ENCODE measurements around the gene RNF114. TPM values are rescaled to one million over a fixed set of nuclear protein-coding genes. Genes with fewer than 3 reads are reported as not detected.

RNF114 gene
- total and polyA plus RNA-seq, 2 donors (not counting 3 experiments of a cell fraction or from before 2014, with no cell fraction given), result 45.8 to 81.7 TPM

GRCh38 chr20:49893242-49894072 is 42.7 kb upstream of the RNF114 start:
- POLR2A ChIA-PET, result no interaction called here
- dilution Hi-C loops (cut with MboI; ENCODE audit: extremely low pct_ligation_motif_present, low sequenced_read_pairs) (no loop called here), intact Hi-C loops (cut with micrococcal nuclease) (loop anchor here (1.0 kb wide), 1 partner anchor 282 kb away; no protein-coding TSS in a partner anchor)
- no peak overlapping the region for H3K4me2 ChIP-seq (ENCODE audit: insufficient read depth, low read length)
- no TSS peak for BruUV-seq (replicated peaks)
- FAIRE-seq (no peak), DNase-seq (ENCODE audit: low read depth, low spot score) (no peak)
- no peak overlapping the region for H3K4me3 ChIP-seq (replicated peaks in 1 of 3; ENCODE audit: insufficient read depth in 1 of 3, low read depth in 1 of 3, low read length in 3 of 3)
- no peaks in the 10 kb centered on the region for H3K27me3 ChIP-seq (ENCODE audit: control insufficient read depth in 2 of 2, insufficient read depth in 2 of 2, low read length in 2 of 2)
- H3K9ac ChIP-seq (replicated peaks; ENCODE audit: extremely low read depth, insufficient read depth, low read length), result no peak overlapping the region
- H4K20me1 ChIP-seq (replicated peaks; ENCODE audit: control insufficient read depth, extremely low read depth, insufficient read depth, low read length), result no peaks in the 10 kb centered on the region
- no peaks in the 10 kb centered on the region for H3K36me3 ChIP-seq (ENCODE audit: control insufficient read depth in 2 of 2, extremely low read depth in 1 of 2, insufficient read depth in 2 of 2, low read length in 2 of 2)
- CTCF ChIA-PET, result interaction anchor here (6.6 kb wide), 1 partner anchor 8 kb away, joined by 60 read pairs; no protein-coding TSS in a partner anchor
- H3K27ac ChIP-seq (ENCODE audit: insufficient read depth, low read depth, low read length), result no peak overlapping the region
- TF ChIP-seq MYC (IDR thresholded peaks at IDR 0.05; ENCODE audit: low read depth, low read length) (no peak), POLR2AphosphoS5 (IDR thresholded peaks at IDR 0.05; ENCODE audit: insufficient read depth, low read depth, low read length) (no peak), FOS (IDR thresholded peaks at IDR 0.05; ENCODE audit: borderline replicate concordance, insufficient read depth, low read length) (no peak), CTCF (IDR thresholded peaks at IDR 0.05; ENCODE audit: extremely low read depth in 1 of 2, insufficient read depth in 1 of 2, low read depth in 1 of 2, low read length in 2 of 2) (no peak), MAX (IDR thresholded peaks at IDR 0.05; ENCODE audit: insufficient read depth, insufficient read length) (no peak), EZH2 (IDR thresholded peaks at IDR 0.05; ENCODE audit: borderline replicate concordance, low read depth, low read length, severe bottlenecking) (no peak), POLR2A (IDR thresholded peaks at IDR 0.05; ENCODE audit: low read depth, low read length) (no peak), JUN (IDR thresholded peaks at IDR 0.05; ENCODE audit: borderline replicate concordance, insufficient read depth, insufficient read length, low read depth) (no peak), GATA2 (IDR thresholded peaks at IDR 0.05; ENCODE audit: insufficient read depth, insufficient read length, low read depth, low read length) (no peak)
- H3K9me1 ChIP-seq (replicated peaks; ENCODE audit: control insufficient read depth, extremely low read depth, insufficient read depth, low read length), result no peaks in the 10 kb centered on the region
- H2AFZ ChIP-seq (ENCODE audit: low read depth, low read length), result no peak overlapping the region
- H3K9me3 ChIP-seq (replicated peaks; ENCODE audit: control insufficient read depth, insufficient read depth, low read length), result no peaks in the 10 kb centered on the region
- peaks cover 17% of the 10 kb centered on the region for H3K4me1 ChIP-seq (ENCODE audit: control insufficient read depth, extremely low read depth, insufficient read depth, low read length)
- no peaks in the 10 kb centered on the region for H3K79me2 ChIP-seq (ENCODE audit: control insufficient read depth, insufficient read depth, low read length)

Measured in endothelial cell of umbilical vein (primary cell).